Stimulated activated CD4-positive, alpha-beta T cell treated with anti-CD3 and anti-CD28 coated beads, Interleukin-4, amount 100 ng/mL, for 48 hours (primary cell): ENCODE results near the gene TAB2.

ENCODE experiments used
- DNase-seq, 2 donors: peaks; one replicate each; pipeline ENCODE4 v3.0.0-alpha.2; 2020; ENCODE audit warnings: low read depth in 2 of 2

Gene TAB2

DNA sequence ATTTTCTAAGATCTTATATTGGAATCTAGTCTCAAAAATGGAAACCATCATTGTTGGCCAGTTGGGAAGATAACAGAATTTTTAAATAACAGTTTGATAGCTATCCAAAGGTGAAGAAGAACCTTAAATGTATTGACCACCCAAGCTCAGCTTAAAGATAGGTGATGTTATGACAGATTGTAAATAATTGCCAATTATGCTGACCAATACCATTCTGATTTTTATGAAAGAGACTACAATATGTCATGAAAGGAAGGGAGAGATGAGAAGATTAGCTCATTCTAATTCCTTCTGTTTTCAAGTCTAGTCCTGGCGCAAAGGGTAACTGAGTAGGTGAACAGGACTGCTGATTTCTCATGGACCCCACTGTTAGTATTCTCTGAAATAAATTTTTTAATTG, 5.7 kb upstream of the TAB2 start:
- DNase-seq: no peak

GRCh38 chr6:149313070-149313469, 4.4 kb upstream of the TAB2 start:
- DNase-seq: no peak

DNA sequence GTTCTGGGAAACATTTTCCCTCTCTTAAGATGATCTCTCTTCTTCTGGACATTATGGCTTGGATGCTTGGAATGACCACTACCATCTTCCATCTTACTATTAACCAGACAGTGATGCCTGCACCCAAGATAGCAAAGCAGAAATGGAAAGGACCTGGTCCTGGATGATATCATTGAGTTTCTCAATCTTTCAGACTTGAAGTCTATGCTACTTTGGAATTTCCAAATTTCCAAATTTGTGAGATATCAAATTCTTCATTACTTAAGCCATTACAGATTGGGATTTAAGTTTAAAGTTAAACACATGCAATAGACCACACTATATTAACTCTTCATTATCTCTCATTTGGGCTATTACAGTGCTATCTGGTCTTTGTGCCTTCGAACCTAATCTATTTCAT, 3.7 kb upstream of the TAB2 start:
- no peak for DNase-seq

DNA sequence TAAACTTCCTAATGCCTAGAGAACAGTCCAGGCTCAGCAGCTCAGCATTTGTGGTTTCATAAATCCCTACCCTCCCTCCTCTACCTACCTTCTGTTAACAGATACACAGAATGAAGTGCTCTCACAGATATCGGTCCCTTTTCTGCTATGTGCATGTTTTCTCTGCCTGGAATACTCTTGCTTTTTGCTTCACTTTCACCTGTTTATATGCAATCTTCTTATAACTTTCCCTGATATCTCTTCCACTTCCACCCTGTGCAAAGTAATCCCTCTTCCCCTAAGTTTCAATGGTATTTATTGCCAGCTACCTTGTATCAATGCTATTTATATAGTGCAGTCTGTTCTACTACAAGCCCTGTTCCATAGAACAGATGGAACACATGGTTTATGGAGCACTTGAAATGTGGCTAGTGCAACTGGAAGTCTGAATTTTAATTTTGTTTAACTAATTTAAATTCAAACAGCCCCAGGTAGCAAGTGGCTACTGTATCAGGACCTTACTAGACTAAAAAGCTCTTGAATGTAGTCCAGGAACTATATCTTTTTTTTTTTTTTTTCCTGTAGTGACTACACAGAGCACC, 3.1 kb upstream of the TAB2 start:
- DNase-seq: no peak

DNA sequence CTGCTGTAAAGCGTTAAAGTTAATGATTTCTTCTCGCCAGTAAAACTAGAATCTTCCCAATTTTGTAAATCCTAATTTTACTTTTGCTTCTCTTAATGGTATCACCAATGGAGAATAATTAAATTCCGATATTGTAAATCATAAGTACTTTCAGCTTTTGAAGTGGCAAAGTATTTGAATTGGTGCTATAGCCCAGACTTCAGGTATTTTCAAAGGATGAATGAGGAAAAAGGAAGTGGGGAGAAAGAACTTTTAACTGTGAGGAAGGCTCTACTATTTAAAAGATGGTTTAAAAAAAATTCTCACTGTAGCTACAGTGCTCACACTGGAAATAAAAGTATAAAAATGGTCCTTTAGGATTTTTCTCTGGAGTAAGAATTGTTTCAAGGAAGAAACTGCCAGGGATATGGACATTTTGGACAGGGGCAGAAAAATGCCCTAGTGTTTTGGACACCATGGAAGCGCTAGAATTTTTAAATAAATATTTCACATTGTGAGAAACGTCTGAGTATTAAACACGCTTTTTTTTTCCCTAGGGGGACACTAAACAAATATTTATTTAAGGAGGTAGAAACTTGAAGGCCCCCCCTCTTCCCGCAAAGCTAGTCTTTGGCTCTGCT, 1.3 kb upstream of the TAB2 start:
- DNase-seq: no peak

DNA sequence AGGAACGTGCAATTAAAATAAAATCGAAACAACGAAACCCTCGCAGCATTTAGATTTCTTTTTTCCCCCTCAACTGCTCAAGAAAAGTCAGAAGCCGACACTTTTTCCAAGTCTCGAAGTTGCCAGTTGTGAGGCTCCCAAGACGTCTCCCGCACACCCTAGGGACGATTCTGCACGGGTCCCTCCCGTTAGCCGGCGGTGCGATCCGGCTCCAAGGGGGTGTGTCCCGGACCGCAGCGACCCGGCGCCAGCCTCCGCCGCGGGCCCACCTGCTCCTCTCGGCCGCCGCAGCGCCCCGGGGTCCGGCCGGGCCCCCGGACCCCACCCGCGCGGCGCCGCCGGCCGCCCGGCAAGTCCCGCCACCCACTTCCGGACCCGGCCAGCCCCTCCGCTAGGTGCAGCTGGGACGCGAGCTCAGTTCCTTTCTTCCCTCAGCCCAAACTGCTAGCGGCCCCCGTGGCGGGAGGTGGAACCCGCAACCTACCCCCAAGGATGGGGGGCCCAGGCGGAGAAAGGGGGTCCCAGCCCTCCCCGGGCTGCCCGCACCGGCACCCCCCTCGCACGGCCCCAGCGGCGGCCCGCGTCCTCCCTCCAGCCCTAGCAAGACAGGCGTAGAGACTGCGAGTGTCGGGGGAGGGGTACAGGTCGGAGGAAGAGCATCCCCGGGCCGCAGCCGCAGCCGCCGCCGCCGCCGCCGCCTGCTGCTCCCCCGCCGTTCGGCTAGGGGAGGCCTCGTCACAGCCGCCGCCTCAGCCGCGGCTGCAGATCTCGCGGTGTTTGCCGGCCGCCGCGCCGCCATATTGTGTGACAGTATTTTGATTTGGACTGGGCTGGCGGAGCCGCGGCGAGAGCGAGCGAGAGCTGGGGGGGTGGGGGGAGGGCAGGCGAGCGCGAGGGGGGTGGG, 520 bp upstream of the TAB2 start:
- peak; percentile 80 to 85 for DNase-seq

DNA sequence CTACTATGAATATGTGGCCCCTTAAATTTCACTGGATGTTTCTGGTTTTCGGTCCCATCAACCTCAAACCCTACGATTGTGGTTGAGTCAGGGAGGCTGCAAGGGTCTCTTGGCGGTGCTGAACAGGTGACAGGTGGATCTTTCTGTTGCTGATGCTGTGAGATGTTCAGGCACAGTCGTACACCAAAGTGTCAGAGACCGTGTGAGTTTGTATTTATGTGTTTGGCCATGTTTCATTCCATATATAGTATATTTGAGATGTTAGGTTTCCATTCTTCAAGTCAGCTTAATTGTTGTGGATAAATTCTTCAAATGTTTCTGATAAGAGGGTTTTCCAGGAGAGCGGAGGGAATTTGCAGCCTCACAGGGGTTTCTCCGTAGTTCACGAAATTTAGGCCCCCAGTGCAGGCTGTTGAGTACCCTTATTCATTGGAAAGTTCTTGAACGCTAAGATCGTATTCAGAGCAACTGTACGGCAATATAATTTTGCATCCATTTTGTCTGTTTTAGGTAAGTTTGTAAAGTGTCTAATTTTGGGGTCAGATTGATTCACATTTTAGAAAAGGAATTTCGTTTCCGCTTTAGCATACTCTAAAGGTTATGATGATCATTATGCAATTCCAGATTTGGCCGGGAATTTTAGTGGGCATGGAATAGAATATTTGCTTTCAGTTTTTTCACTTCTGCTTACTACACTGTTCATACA, 1.2 kb downstream of the TAB2 start:
- no peak for DNase-seq

GRCh38 chr6:149319422-149319821, 1.9 kb downstream of the TAB2 start:
- no peak for DNase-seq

GRCh38 chr6:149320016-149320415, 2.5 kb downstream of the TAB2 start:
- DNase-seq: peak in 1 of 2 donors; percentile 21

DNA sequence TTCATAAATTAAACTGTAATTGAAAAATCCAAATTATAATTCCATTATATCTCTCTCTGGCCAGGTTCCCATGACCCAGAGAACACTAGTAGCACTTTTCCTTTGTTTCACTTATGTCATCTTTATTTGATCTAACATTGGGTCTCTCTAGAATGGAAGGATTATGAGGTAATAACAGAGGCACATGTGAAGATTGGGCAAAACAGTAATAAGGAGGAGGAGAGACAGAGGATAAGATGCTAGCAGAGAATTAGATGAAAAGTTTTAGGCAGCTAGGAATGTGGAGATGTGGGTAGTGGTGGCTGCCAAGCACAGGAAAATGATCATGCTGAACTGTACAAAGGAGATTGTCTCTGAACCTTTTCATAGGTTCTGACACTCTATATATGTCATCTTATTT, 3.3 kb downstream of the TAB2 start:
- no peak for DNase-seq

- DNase-seq: no peak
Measured at GRCh38 chr6:149323353-149323752, 5.8 kb downstream of the TAB2 start.

- DNase-seq: no peak
Measured at GRCh38 chr6:149323925-149324324, 6.4 kb downstream of the TAB2 start.

DNA sequence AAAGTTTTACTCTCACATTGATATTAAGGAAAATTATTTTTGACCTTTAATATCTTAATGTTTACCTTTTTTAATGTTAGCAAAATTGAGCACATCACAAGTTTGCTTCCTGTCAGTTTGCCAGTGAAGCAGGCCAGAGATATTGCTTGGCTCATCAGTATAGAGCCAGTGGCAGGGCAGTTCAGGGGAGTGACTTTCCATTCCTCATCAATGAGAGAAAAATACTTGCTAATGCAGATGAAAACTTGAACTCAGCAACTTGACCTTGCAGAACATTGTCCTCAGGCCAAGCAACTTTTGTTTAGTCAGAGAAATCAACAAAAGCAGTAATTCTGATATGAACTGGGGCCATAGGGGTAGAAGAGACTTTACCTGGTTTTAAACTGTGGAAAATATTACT, 6.9 kb downstream of the TAB2 start:
- no peak for DNase-seq

- no peak for DNase-seq
Measured at GRCh38 chr6:149325648-149326236, 8.2 kb downstream of the TAB2 start.

GRCh38 chr6:149327638-149328037, 10.1 kb downstream of the TAB2 start:
- no peak for DNase-seq

DNA sequence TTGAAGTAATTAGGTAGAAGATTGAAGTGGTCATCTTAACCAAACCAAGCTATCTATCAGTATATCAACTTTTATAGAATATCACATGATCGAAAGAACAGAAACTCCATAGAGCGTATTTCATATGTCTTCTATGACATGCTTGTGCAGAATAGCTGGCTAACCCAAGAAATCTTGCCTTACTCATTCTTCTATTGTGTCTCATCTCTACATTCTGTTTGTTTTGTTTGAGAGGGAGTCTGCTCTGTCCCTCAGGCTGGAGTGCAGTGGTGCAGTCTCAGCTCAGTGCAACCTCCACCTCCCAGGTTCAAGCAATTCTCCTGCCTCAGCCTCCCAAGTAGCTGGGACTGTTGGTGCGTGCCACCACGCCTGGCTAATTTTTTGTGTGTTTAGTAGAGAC, 10.6 kb downstream of the TAB2 start:
- DNase-seq: no peak

- DNase-seq: no peak
Measured at GRCh38 chr6:149329529-149329928, 12.0 kb downstream of the TAB2 start.

GRCh38 chr6:149330133-149330532, 12.6 kb downstream of the TAB2 start:
- DNase-seq: no peak

- no peak for DNase-seq
Measured at GRCh38 chr6:149331043-149331807, 13.7 kb downstream of the TAB2 start.

DNA sequence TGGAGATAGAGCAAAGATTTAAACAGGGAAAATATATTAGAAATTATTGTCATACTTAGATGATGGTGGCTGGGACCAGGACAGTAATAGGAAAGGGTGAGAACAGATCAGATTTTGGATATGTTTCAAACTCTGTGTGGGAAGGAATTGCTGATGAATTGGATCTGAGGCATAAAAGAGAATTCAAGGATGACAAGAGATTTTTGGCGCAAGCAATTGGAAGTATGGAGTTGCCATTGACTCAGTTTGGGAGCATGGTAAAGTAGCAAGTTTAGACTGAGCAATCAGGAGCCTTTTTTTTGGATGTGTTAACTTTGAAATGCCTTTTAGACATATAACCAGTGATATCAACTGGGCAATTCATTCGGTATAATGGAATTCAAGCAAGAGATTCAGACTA, 14.4 kb downstream of the TAB2 start:
- no peak for DNase-seq

DNA sequence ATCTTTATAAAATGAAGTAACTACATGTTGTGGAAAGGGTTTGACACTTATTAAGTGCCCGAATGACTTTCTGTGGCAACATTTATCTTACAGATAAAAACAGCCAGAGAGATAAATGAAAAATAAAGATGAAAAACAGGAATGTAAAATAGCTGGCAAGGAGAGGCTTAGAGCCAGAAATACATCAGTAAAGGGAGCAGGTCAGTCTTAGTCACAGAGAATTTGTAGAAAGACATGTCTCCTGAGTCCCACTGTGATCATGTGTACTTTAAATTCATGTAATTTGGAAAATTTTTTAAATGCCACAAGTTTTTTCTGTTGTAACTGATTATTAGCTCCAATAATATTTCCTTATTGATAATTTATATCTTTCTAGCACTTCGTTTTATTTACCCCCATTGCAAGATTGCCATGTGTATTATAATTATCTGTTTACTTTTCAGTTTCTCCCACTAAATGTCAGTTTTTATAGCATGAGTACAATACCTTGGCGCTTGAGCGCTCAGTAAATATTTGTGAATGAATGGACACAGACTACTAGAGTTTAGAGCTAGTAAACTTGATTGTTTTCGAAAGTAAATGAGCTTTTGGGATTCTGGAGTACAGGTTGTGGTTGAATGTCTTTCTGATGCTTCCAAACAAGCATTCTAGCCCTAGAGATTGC, 15.2 kb downstream of the TAB2 start:
- DNase-seq: no peak
